ENCODE measurements around the gene NELFE. TPM values are rescaled to one million over a fixed set of nuclear protein-coding genes. Genes with fewer than 3 reads are reported as not detected.
A peak's percentile ranks its signal among the peaks of the same experiment; 100 is the strongest.

NELFE gene
- total RNA-seq, 2 donors from 2014 or later = 62.4 to 69.3 TPM

GRCh38 chr6:31952140-31952805, 6.5 kb downstream of the NELFE start:
- Histone ChIP-seq H3K27ac (peak overlapping the region in 1 of 2 donors; percentile 23), H3K4me1 (ENCODE audit: control insufficient read depth in 1 of 2, low read depth in 2 of 2) (peaks cover 0 to 4% of the 10 kb centered on the region in 2 donors), H3K27me3 (replicated peaks; ENCODE audit: insufficient read depth) (no peaks in the 10 kb centered on the region), H3K9me3 (no peaks in the 10 kb centered on the region), H3K36me3 (peaks cover 45% of the 10 kb centered on the region), H3K4me3 (no peak overlapping the region)
- no peak for ATAC-seq (ENCODE audit: insufficient number of reproducible peaks, low FRiP score, low read depth)
- no peak for DNase-seq (ENCODE audit: low spot score)
- TF ChIP-seq, protein P1, sequence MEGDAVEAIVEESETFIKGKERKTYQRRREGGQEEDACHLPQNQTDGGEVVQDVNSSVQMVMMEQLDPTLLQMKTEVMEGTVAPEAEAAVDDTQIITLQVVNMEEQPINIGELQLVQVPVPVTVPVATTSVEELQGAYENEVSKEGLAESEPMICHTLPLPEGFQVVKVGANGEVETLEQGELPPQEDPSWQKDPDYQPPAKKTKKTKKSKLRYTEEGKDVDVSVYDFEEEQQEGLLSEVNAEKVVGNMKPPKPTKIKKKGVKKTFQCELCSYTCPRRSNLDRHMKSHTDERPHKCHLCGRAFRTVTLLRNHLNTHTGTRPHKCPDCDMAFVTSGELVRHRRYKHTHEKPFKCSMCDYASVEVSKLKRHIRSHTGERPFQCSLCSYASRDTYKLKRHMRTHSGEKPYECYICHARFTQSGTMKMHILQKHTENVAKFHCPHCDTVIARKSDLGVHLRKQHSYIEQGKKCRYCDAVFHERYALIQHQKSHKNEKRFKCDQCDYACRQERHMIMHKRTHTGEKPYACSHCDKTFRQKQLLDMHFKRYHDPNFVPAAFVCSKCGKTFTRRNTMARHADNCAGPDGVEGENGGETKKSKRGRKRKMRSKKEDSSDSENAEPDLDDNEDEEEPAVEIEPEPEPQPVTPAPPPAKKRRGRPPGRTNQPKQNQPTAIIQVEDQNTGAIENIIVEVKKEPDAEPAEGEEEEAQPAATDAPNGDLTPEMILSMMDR (IDR thresholded peaks at IDR 0.05) = peak; percentile 66

DNA sequence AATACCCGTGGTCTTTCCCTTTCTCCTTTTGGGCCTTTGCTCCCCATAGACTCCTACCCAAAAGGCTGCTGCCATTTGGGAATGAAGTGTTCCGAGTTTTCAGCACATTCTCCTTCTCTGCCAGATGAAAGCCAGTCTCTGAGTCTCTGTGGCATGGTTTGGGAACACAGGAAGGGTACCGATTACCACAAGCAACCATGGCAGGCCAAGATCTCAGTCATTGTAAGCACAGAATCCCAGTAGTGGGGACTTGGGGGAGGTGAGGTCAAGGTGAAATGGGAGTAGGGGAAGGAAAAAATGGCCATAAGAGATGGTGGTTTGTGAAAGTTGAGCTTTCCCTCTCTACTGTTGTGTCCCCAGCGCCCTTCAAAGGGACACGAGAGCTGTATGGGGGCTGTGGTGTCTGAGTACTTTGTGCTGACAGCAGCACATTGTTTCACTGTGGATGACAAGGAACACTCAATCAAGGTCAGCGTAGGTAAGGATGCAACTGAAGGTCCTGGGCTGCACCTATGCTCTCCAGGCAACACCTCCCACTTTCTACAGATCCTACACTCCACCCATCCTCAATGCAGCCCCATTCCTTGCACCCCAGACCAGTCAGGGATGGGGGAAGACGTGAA, 8.7 kb downstream of the NELFE start:
- DNase-seq (ENCODE audit: low spot score) (no peak), ATAC-seq (ENCODE audit: insufficient number of reproducible peaks, low FRiP score, low read depth) (no peak)
- TF ChIP-seq, protein P1 (IDR thresholded peaks at IDR 0.05) = no peak
- Histone ChIP-seq H3K27ac (no peak overlapping the region), H3K36me3 (peaks cover 28% of the 10 kb centered on the region), H3K4me1 (ENCODE audit: control insufficient read depth in 1 of 2, low read depth in 2 of 2) (peaks cover 8 to 24% of the 10 kb centered on the region in 2 donors), H3K4me3 (no peak overlapping the region), H3K27me3 (replicated peaks; ENCODE audit: insufficient read depth) (no peaks in the 10 kb centered on the region), H3K9me3 (no peaks in the 10 kb centered on the region)

DNA sequence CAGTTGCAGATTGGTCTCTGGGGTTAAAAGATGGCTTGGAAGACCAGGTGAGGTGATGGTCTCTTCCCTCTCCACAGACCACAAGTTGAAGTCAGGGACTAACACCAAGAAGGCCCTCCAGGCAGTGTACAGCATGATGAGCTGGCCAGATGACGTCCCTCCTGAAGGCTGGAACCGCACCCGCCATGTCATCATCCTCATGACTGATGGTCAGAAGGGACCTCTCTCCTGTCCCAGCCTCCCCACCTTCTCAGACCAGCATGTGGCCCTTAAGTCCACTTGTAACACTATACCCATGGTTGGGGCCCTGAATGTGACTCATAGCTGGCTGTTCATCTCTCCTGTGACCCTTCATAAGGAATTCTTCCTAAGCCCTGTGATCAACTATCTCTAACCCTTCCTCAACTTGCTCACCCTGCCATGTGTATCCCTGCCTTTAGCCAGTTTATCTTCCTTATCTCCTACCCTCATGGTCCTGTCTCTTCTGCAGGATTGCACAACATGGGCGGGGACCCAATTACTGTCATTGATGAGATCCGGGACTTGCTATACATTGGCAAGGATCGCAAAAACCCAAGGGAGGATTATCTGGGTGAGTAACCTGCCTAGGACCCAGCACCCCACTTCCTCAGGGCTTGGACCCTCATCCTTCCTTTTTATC, 9.9 kb downstream of the NELFE start:
- TF ChIP-seq, protein P1 (IDR thresholded peaks at IDR 0.05) = no peak
- Histone ChIP-seq H3K36me3 (peaks cover 17% of the 10 kb centered on the region), H3K9me3 (no peaks in the 10 kb centered on the region), H3K4me1 (ENCODE audit: control insufficient read depth in 1 of 2, low read depth in 2 of 2) (peaks cover 12 to 31% of the 10 kb centered on the region in 2 donors), H3K27ac (no peak overlapping the region), H3K4me3 (no peak overlapping the region), H3K27me3 (replicated peaks; ENCODE audit: insufficient read depth) (no peaks in the 10 kb centered on the region)
- DNase-seq (ENCODE audit: low spot score) (no peak), ATAC-seq (ENCODE audit: insufficient number of reproducible peaks, low FRiP score, low read depth) (no peak)

GRCh38 chr6:31948306-31948705, 10.5 kb downstream of the NELFE start:
- Histone ChIP-seq H3K4me1 (ENCODE audit: control insufficient read depth in 1 of 2, low read depth in 2 of 2) (peaks cover 12 to 31% of the 10 kb centered on the region in 2 donors), H3K27me3 (replicated peaks; ENCODE audit: insufficient read depth) (no peaks in the 10 kb centered on the region), H3K9me3 (no peaks in the 10 kb centered on the region), H3K4me3 (no peak overlapping the region), H3K36me3 (peaks cover 12% of the 10 kb centered on the region), H3K27ac (no peak overlapping the region)
- TF ChIP-seq, protein P1 (IDR thresholded peaks at IDR 0.05) = no peak
- DNase-seq (ENCODE audit: low spot score) = no peak
- no peak for ATAC-seq (ENCODE audit: insufficient number of reproducible peaks, low FRiP score, low read depth)

GRCh38 chr6:31947864-31948263, 10.9 kb downstream of the NELFE start:
- H3K4me3 ChIP-seq = no peak overlapping the region
- no peak overlapping the region for H3K27ac ChIP-seq
- no peaks in the 10 kb centered on the region for H3K9me3 ChIP-seq
- peaks cover 12 to 31% of the 10 kb centered on the region in 2 donors for H3K4me1 ChIP-seq (ENCODE audit: control insufficient read depth in 1 of 2, low read depth in 2 of 2)
- TF ChIP-seq, protein P1 (IDR thresholded peaks at IDR 0.05) = no peak
- no peak for DNase-seq (ENCODE audit: low spot score)
- H3K27me3 ChIP-seq (replicated peaks; ENCODE audit: insufficient read depth) = no peaks in the 10 kb centered on the region
- peaks cover 8% of the 10 kb centered on the region for H3K36me3 ChIP-seq
- ATAC-seq (ENCODE audit: insufficient number of reproducible peaks, low FRiP score, low read depth) = no peak
